ENCODE results near the gene UBAC1. TPM values are rescaled to one million over a fixed set of nuclear protein-coding genes. Genes with fewer than 3 reads are reported as not detected.
"Not testable (repeated sequence)": the region's sequence is repeated elsewhere in the genome, so short reads cannot be mapped to it uniquely, and the experiment has no call there.

UBAC1 gene
- total RNA-seq, 2 experiments from 2014 or later: 29.3 to 31.9 TPM

DNA sequence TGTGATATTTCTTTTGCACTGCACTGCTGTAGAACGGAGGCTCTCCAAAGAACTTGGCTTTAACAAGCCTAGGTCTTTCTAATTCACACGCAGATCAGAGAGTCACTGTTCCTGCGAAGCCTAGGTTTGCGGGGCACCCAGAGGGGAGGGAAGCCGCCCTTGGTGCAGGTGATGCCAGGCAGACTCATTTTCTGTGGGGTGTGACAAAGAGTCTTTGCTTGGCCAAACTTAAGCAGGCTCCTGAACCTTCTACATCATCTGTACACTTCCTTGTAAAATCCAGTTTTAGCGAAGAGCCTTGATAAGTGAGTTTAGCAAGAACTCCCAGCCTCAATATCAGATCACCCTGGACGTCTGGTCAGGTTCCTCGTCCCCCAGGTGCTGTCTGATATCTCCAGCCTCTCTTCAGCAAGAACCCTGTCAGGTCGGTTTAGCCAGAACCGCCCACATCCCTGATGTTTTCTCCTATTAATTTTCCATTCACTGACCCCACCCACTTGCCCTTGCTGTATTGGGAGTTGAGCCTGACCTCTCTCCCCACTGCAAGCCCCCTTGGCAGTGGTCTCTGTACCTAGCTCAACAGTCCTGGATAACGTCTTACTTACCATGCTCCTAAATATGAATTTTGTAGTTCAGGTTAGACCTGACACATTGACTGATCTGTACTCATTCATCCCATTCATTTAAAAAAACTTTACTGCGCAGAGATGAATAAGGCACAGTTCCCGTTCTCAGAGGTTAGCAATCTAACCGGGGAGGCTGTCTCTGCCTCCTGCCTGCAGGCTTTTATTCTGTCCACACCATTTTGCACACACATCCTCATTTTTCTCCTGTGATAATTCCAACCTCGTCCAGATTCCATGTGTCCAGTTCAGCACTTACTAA is 880 bp upstream of the UBAC1 start:
- no peak for ATAC-seq
- Mint-ChIP-seq H3K36me3 (ENCODE audit: low read depth) (no peaks in the 10 kb centered on the region), H3K27me3 (ENCODE audit: low read depth) (peaks cover 12% of the 10 kb centered on the region), H3K4me1 (ENCODE audit: low read depth) (peaks cover 27% of the 10 kb centered on the region), H3K9me3 (ENCODE audit: insufficient read depth) (no peaks in the 10 kb centered on the region), H3K4me3 (peak overlapping the region; percentile 68), H3K27ac (no peak overlapping the region)
- CTCF ChIA-PET: interaction anchor here (1.0 to 1.6 kb wide), 2 partner anchors 37 to 158 kb away, joined by 3 read pairs; no protein-coding TSS in a partner anchor
- no peak for DNase-seq
- POLR2A ChIA-PET: interaction anchor here (1.5 kb wide), 1 partner anchor 147 kb away, joined by 3 read pairs; no protein-coding TSS in a partner anchor

DNA sequence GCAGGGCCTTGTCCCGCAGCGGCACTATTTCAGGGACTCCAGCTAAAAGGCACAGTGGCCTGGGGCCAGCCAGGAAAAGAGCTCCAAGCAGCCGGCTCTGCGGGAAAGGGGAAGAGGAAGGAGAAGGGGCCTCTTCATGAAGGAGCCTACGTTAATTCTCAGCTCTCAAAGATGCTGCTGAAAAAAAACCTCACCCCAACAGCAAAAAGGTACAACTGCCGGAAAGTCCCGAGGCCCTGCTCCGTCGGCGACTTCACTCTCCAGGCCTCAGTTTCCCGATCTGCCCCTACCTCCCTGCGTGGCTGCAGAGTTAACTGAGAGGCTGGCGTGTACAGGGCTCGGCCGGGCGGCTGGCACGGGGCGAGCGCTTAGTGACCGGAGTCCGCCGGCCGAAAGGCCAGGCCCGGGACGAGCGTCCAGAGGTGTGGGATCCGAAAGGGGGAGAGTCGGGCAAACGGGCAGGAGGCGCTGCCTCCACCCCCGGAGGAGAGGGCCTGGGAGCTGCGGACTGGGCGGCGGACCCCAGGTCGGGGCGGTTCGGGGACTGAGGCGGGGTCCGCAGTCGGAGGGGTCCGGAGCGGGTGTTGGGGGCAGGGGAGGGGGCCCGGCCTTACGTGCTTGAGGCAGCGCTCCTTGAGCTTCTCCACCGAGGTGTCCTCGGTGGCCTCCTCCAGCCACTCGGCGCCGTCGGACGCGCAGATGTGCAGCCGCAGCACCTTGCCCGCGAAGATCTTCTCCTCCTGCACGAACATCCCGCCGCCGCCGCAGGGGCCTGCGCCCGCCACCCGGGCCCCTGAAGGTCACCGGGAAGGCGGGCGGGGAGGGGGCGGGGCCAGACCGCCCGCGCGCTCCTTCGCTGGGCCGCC is 529 bp downstream of the UBAC1 start:
- peak; percentile 24 for ATAC-seq
- peak; percentile 25 for DNase-seq
- Mint-ChIP-seq H3K4me3 (peak overlapping the region; percentile 86), H3K27me3 (ENCODE audit: low read depth) (peaks cover 12% of the 10 kb centered on the region), H3K9me3 (ENCODE audit: insufficient read depth) (no peaks in the 10 kb centered on the region), H3K4me1 (ENCODE audit: low read depth) (peaks cover 25% of the 10 kb centered on the region), H3K36me3 (ENCODE audit: low read depth) (no peaks in the 10 kb centered on the region), H3K27ac (peak overlapping the region; percentile 74)
- CTCF ChIA-PET: interaction anchor here (1.0 to 1.7 kb wide), 3 partner anchors 35 to 161 kb away, joined by 3 to 5 read pairs (median 3); no protein-coding TSS in a partner anchor
- POLR2A ChIA-PET: interaction anchor here (1.5 kb wide), 1 partner anchor 149 kb away, joined by 3 read pairs; no protein-coding TSS in a partner anchor

DNA sequence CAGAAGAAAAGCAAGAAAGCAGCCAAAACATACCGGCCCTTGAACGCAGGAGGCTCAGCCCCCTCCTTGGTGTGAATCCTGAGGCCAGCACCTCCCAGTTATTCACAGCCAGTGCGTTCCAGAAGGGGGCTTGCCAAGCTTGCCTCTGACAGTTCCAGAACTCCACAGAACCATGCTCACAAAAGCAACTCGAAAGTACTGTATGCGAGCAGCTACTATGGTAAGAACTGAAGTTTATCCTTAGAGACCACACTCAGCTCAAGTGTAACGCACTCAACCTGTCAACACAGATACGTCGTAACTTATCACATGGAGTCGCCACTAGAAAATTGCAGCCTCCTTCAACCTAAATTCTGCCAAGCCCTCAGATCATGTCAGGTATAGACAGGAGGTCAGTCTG is 1.4 kb downstream of the UBAC1 start:
- Mint-ChIP-seq H3K36me3 (ENCODE audit: low read depth) (no peaks in the 10 kb centered on the region), H3K9me3 (ENCODE audit: insufficient read depth) (no peaks in the 10 kb centered on the region), H3K4me3 (peak overlapping the region; percentile 86), H3K27me3 (ENCODE audit: low read depth) (peaks cover 12% of the 10 kb centered on the region), H3K27ac (peak overlapping the region; percentile 74), H3K4me1 (ENCODE audit: low read depth) (peaks cover 25% of the 10 kb centered on the region)
- DNase-seq (no peak), ATAC-seq (no peak)
- CTCF ChIA-PET: interaction anchor here (1.1 to 1.7 kb wide), 3 partner anchors 9 to 162 kb away, joined by 3 to 5 read pairs (median 4); no protein-coding TSS in a partner anchor
- POLR2A ChIA-PET: interaction anchor here (0.9 kb wide), 1 partner anchor 45 kb away, joined by 3 read pairs; no protein-coding TSS in a partner anchor

DNA sequence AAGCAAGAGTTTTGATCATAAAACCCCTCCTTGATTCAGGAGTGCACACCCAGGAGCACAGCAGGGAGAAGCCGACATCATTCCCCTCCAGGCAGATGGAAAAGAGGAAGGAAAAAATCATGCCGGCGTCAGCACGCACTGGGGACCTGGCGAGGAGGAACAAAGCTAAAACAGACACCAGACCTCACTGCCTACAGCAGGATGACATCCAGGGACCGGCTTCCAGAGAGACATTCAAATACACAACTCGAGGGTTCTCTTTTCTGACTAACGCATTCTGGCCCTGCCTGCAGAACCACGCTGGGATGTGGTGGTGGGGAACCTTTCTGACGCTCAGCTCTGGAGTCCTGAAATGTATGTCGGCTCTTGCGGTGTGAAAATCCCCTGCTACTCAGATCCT is 2.7 kb downstream of the UBAC1 start:
- H3K9me3 Mint-ChIP-seq (ENCODE audit: insufficient read depth): no peaks in the 10 kb centered on the region
- peaks cover 7% of the 10 kb centered on the region for H3K36me3 Mint-ChIP-seq (ENCODE audit: low read depth)
- no peak overlapping the region for H3K27ac Mint-ChIP-seq
- peaks cover 25% of the 10 kb centered on the region for H3K4me1 Mint-ChIP-seq (ENCODE audit: low read depth)
- ATAC-seq (no peak), DNase-seq (no peak)
- no peak overlapping the region for H3K4me3 Mint-ChIP-seq
- H3K27me3 Mint-ChIP-seq (ENCODE audit: low read depth): peaks cover 12% of the 10 kb centered on the region
- CTCF ChIA-PET: interaction anchor here (1.4 kb wide), 1 partner anchor 9 kb away, joined by 5 read pairs; no protein-coding TSS in a partner anchor
- POLR2A ChIA-PET: no interaction called here

DNA sequence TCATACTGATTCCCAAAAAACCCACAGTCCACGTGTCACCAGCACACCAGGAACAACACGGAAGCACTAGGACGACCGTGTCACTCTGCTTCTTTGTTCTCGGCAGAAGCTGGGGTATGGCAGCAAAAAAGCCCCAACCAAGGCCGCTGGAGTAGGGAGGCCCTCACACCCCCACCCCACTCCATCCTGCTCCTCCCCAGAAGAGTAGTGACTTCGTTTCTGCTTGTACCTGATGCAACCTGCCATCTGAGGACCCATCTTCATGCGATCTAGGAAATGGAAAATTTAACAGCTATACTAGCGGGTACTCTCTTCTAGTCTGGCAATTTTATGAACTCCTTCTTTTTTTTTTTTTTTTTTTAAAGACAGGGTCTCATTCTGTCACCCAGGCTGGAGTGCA is 3.7 kb downstream of the UBAC1 start:
- no peak for ATAC-seq
- ChIA-PET POLR2A (interaction anchor here (0.6 kb wide), 1 partner anchor 335 kb away, joined by 3 read pairs; no protein-coding TSS in a partner anchor), CTCF (interaction anchor here (1.4 kb wide), 1 partner anchor 10 kb away, joined by 5 read pairs; no protein-coding TSS in a partner anchor)
- Mint-ChIP-seq H3K9me3 (ENCODE audit: insufficient read depth) (no peaks in the 10 kb centered on the region), H3K27ac (no peak overlapping the region), H3K27me3 (ENCODE audit: low read depth) (peaks cover 7% of the 10 kb centered on the region), H3K4me3 (no peak overlapping the region), H3K4me1 (ENCODE audit: low read depth) (peaks cover 21% of the 10 kb centered on the region), H3K36me3 (ENCODE audit: low read depth) (peaks cover 10% of the 10 kb centered on the region)
- DNase-seq: no peak

DNA sequence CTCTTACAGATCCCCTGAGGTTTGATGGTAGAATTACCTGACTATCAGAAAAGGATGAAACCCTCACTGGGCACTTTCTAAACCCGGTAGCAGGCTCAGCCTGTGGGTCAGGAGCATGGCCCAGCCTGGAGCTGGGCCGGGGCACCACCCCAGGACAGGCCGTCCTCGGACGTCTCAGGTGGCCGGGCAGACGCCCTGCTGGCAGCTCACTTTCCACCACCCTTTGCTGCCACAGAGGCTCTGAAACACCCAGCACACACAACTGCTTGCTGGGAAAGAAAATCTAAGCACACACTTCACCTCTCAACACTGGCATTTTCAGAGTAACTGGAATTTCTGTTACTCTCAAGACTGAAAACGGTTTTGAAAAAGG is 4.4 kb downstream of the UBAC1 start:
- DNase-seq (no peak), ATAC-seq (no peak)
- Mint-ChIP-seq H3K4me1 (ENCODE audit: low read depth) (peaks cover 15% of the 10 kb centered on the region), H3K27ac (no peak overlapping the region), H3K9me3 (ENCODE audit: insufficient read depth) (no peaks in the 10 kb centered on the region), H3K27me3 (ENCODE audit: low read depth) (peaks cover under 1% of the 10 kb centered on the region), H3K4me3 (no peak overlapping the region), H3K36me3 (ENCODE audit: low read depth) (peaks cover 16% of the 10 kb centered on the region)
- POLR2A ChIA-PET: interaction anchor here (0.6 kb wide), 1 partner anchor 334 kb away, joined by 3 read pairs; no protein-coding TSS in a partner anchor
- CTCF ChIA-PET: no interaction called here

DNA sequence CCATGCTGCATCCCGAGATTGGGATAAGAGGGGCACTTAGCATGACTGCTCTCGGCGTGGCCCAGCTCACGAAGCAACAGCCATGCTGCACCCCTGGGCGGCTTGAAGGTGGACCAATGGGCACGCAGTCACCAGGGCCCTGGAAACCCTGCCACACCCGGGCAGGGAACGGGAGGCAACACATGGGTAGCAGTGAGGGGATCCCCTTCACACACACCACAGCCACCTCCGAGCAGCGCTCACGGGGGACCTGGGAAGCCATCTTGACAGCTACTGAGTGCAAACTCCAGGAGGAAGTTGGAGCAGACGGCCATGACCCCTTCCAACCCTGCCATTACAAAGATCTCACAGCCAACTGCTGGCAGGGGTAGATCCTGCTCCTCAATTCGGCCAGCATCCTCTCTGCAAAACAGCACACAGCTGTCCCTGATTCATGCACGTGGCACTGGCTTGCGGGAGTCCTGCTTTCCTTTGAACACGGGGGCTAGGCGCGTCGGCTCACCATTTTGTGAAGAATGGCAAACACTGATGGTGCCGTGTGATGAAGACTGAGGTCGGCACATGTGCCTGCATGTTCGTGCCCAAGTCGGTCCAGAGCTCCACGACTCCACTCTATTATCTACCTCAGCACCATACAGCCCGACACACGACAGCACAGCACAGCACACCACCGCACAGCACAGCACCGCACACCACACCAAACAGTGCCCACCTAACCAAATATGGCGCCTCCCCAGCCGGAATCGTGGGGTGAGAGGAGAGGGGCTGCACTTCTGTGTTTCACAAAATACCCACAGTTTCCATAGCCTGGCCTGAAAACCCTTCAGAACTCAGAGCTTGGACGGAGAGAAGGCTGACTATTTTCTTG is 5.0 kb downstream of the UBAC1 start:
- no peaks in the 10 kb centered on the region for H3K9me3 Mint-ChIP-seq (ENCODE audit: insufficient read depth)
- H3K4me3 Mint-ChIP-seq: no peak overlapping the region
- ChIA-PET CTCF (no interaction called here), POLR2A (interaction anchor here (1.0 kb wide), 1 partner anchor 13 kb away, joined by 4 read pairs; no protein-coding TSS in a partner anchor)
- ATAC-seq (no peak), DNase-seq (no peak)
- H3K27me3 Mint-ChIP-seq (ENCODE audit: low read depth): no peaks in the 10 kb centered on the region
- H3K4me1 Mint-ChIP-seq (ENCODE audit: low read depth): peaks cover 11% of the 10 kb centered on the region
- H3K36me3 Mint-ChIP-seq (ENCODE audit: low read depth): peaks cover 16% of the 10 kb centered on the region
- no peak overlapping the region for H3K27ac Mint-ChIP-seq

DNA sequence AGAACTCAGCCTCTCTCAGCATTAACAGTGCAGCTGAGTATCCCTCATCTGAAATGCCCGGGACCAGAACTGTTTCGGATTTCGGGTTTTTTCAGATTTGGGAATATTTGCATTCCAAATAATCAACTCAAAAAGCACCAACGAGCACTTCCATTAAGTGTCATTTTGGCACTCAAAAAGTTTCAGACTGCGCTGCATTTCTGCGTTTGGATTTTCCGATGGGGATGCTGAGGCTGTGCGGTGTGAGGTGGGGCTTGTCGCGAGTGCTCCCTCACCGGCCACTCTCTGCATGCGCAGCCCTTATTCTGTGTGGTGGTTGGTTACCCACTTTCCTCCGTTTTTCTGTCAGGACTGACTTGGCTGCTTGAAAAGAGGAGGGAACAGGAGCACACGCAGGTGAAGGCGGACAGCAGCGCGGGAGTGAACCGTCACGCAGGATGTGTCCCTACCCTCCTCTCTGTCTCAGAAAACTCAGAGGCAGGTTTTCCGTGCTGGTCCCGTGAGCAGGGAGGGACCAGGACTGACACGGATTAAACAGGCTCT is 8.4 kb downstream of the UBAC1 start:
- Mint-ChIP-seq H3K27ac (no peak overlapping the region), H3K9me3 (ENCODE audit: insufficient read depth) (no peaks in the 10 kb centered on the region), H3K27me3 (ENCODE audit: low read depth) (no peaks in the 10 kb centered on the region), H3K4me1 (ENCODE audit: low read depth) (no peaks in the 10 kb centered on the region), H3K36me3 (ENCODE audit: low read depth) (peaks cover 18% of the 10 kb centered on the region), H3K4me3 (no peak overlapping the region)
- POLR2A ChIA-PET: no interaction called here
- no peak for DNase-seq
- CTCF ChIA-PET: no interaction called here
- no peak for ATAC-seq

DNA sequence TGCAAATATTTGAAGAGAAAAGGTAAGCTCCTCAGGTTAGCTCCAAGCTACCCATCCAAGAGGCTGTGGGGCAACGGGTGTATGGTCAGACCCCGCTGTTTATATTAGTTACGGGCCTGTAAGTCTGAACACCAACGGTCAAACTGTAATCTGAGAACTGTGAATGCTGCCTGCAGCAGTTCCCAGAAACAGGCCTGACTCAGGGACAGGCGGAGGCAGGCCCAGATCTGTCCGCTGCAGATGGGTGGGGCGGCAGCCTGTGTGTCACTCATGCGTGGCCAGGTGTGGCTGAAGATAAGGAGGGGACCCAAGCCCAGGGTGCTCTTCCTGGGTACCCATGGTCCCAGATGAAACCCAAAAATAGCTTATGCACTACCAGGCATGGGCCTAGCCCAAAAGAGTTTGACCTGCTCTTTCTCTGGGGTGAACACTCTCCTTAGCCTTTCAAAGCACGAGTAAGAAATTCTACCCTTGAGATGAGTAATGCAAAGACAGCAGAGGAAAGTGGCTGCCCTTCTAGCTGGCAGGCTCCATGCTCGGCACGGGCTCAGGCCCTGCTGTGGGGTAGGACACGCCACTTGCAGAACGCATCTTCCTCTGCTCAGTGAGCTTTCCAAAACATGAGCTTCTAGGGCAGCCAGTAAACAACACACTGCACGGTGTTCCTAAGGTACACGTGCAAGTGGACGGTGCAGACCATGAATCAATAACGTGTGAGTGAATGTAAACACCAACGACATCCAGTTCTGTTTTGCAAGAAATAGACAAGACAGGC is 9.1 kb downstream of the UBAC1 start:
- no peak overlapping the region for H3K4me3 Mint-ChIP-seq
- H3K9me3 Mint-ChIP-seq (ENCODE audit: insufficient read depth): no peaks in the 10 kb centered on the region
- no peak for DNase-seq
- peaks cover 18% of the 10 kb centered on the region for H3K36me3 Mint-ChIP-seq (ENCODE audit: low read depth)
- POLR2A ChIA-PET: no interaction called here
- H3K27ac Mint-ChIP-seq: no peak overlapping the region
- ATAC-seq: no peak
- H3K4me1 Mint-ChIP-seq (ENCODE audit: low read depth): no peaks in the 10 kb centered on the region
- H3K27me3 Mint-ChIP-seq (ENCODE audit: low read depth): no peaks in the 10 kb centered on the region
- CTCF ChIA-PET: no interaction called here

DNA sequence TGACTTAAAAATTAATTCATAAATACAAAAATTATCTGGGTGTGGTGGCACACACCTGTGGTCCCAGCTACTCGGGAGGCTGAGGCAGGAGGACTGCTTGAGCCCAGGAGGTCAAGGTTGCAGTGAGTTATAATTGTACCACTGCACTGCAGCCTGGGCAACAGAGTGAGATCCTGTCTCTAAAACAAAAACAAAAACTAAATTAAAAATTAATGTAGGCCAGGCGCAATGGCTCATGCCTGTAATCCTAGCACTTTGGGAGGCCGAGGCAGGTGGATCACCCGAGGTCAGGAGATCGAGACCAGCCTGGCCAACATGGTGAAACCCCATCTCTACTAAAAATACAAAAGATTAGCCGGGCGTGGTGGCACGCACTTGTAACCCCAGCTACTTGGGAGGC is 9.9 kb downstream of the UBAC1 start:
- H3K27me3 Mint-ChIP-seq (ENCODE audit: low read depth); ATAC-seq; DNase-seq; POLR2A ChIA-PET; H3K4me1 Mint-ChIP-seq (ENCODE audit: low read depth); CTCF ChIA-PET; H3K27ac Mint-ChIP-seq; H3K9me3 Mint-ChIP-seq (ENCODE audit: insufficient read depth); H3K4me3 Mint-ChIP-seq: not testable (repeated sequence)
- H3K36me3 Mint-ChIP-seq (ENCODE audit: low read depth): peaks cover 19% of the 10 kb centered on the region
